ENCODE results near the gene PDP2.

DNA sequence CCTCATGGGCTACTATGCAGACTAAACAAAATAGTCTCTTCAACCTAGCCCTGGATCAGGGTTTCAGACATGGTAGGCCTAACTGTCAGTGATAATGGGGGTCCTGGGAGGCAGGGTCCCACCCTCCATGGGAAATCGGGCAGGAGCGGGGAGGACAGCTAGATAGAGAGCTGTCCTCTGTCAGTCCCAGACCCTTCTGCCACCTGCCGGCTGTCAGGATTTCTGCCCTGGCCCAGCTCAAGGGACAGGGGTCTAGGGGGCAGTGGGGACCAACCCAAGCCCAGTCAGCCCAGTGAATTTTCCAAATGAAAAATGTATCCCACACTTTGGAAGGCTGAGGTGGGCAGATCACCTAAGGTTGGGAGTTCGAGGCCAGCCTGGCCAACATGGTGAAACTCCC, 30.8 kb upstream of the PDP2 start:
- TF ChIP-seq EZH2 (IDR thresholded peaks at IDR 0.05; ENCODE audit: borderline replicate concordance, low read depth, low read length, severe bottlenecking): no peak
- TF ChIP-seq POLR2AphosphoS5 (IDR thresholded peaks at IDR 0.05; ENCODE audit: insufficient read depth, low read depth, low read length): no peak
- TF ChIP-seq, protein P1, sequence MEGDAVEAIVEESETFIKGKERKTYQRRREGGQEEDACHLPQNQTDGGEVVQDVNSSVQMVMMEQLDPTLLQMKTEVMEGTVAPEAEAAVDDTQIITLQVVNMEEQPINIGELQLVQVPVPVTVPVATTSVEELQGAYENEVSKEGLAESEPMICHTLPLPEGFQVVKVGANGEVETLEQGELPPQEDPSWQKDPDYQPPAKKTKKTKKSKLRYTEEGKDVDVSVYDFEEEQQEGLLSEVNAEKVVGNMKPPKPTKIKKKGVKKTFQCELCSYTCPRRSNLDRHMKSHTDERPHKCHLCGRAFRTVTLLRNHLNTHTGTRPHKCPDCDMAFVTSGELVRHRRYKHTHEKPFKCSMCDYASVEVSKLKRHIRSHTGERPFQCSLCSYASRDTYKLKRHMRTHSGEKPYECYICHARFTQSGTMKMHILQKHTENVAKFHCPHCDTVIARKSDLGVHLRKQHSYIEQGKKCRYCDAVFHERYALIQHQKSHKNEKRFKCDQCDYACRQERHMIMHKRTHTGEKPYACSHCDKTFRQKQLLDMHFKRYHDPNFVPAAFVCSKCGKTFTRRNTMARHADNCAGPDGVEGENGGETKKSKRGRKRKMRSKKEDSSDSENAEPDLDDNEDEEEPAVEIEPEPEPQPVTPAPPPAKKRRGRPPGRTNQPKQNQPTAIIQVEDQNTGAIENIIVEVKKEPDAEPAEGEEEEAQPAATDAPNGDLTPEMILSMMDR (IDR thresholded peaks at IDR 0.05; ENCODE audit: extremely low read depth in 1 of 2, insufficient read depth in 1 of 2, low read depth in 1 of 2, low read length in 2 of 2): no peak
- TF ChIP-seq, protein P2, sequence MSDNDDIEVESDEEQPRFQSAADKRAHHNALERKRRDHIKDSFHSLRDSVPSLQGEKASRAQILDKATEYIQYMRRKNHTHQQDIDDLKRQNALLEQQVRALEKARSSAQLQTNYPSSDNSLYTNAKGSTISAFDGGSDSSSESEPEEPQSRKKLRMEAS (IDR thresholded peaks at IDR 0.05; ENCODE audit: insufficient read depth, insufficient read length): no peak
